HG02884 (cell line): ENCODE measurements around the gene EPS8L3.
"Not testable (repeated sequence)": the region's sequence is repeated elsewhere in the genome, so short reads cannot be mapped to it uniquely, and the experiment has no call there.

Source experiments
- ATAC-seq: cut with Tn5 transposase; IDR thresholded peaks from one replicate; pipeline ENCODE4 v1.9.1; 2021; ENCODE audit warnings: mild to moderate bottlenecking, moderate library complexity; ENCODE audit not compliant: unreplicated experiment

Gene EPS8L3

DNA sequence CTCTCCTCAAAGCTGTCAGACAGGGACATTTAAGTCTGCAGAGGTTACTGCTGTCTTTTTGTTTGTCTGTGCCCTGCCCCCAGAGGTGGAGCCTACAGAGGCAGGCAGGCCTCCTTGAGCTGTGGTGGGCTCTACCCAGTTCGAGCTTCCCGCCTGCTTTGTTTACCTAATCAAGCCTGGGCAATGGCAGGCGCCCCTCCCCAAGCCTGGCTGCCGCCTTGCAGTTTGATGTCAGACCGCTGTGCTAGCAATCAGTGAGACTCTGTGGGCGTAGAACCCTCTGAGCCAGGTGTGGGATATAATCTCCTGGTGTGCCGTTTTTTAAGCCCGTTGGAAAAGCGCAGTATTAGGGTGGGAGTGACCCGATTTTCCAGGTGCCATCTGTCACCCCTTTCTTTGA lies 15.4 kb downstream of the EPS8L3 start:
- ATAC-seq = not testable (repeated sequence)

DNA sequence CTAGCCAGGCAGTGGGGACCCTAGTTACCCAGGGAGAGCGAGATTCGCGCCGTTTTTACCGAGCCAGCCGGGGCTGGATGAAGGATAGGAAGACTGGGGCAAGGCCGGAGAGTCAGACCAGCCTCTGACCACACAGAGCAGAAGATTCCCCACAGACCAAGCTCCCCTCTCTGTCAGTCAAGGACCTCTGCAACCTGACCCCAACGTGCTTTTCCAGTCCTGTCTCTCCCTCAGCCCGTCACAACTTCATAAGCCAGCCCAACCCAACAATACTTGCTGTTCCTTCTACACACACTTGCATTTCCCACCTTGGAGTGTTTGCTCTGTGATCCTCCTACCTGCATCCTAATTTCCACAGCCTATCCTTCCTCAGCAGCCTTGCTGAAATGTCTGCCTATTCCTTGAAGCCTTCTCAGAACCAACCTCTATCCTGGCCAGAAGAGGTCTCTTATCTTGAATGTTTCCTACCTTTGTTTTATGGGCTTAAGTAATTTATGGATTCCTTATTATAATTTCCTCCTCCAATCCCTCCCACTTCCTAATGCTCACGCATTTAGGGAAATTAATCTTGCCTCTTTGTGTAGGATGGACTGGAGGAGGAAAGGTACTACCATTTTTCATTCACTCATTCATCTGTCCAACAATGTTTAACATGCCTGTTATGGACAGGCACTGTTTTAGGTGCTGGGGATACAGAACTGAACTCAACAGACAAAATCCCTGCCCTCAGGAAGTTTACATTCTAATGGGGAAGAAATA lies 22.9 kb downstream of the EPS8L3 start, which contains the start of gene GSTM3:
GSTM3 (minus strand) TSS at position 424 of the 759 bp plus-strand sequence. CDS start 751 bp downstream, outside the sequence.
- no peak for ATAC-seq

DNA sequence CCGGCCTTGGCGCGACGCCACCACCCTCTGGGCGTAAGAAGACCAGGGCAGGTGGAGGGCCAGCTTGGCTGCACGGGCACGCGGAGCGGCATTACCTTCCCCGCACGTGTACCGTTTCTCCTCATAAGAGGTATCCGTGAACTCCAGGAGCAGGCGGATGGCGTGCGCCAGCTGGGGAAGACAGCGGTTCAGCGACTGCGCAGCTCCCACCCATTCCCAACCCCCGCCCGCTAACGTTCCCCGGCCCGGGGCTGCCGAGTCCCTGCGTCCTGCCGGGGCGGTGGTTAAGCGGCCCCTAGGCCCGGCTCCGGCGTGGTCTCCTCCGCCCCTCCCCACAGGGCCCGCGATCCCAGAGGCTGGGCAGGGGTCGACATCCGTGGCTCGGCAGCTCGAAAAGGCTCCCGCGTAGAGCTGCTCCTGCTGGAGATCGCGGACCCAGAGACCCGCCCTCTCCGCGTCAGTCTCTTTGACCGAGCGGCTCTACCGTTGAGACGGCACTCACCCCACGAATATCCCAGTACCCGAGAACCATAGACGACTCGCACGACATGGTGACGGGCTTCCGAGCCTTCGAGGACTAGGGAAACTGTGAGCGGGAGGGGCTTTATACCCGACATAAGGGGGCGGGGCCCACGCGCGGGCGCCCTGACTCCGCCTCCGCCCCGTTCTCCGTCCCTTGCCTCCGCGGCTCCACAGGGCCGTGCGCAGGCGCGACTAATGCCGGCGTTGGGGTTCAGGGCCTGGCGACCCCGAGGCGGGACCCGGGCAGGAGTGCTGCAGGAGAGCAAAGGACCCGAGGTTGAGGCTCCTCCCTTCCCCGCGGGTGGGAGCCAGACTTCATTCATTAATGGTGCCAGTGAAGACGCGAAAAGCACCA lies 23.7 kb downstream of the EPS8L3 start:
- peak; percentile 84 for ATAC-seq

DNA sequence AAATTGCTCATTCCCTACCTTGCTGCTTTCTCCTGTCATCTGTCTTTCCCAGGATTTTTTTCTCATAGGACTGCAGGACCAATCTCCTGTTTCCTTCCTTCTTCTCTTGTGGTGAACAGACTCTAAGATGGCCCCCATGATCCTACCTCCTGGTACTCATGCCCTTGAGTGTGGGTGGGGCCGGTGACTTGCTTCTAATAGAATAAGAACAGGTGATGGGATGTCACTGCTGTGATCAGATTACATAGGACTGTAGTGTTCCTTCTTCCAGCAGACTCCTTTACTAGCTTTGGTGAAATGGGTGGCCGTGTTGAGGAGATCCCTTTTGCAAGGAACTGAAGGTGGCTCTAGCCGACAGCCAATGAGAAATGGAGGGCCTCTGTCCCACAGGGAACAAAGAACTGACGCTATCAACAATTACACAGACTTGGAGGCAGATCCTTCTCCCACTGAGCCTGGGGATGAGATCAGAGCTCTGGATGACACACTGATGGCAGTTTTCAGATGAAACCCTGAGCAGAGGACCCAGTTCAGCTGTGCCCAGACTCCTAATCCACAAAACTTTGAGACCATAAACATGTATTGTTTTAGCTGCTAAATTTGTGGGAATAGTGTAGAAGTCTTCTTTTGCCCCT lies 30.4 kb downstream of the EPS8L3 start:
- ATAC-seq = no peak

DNA sequence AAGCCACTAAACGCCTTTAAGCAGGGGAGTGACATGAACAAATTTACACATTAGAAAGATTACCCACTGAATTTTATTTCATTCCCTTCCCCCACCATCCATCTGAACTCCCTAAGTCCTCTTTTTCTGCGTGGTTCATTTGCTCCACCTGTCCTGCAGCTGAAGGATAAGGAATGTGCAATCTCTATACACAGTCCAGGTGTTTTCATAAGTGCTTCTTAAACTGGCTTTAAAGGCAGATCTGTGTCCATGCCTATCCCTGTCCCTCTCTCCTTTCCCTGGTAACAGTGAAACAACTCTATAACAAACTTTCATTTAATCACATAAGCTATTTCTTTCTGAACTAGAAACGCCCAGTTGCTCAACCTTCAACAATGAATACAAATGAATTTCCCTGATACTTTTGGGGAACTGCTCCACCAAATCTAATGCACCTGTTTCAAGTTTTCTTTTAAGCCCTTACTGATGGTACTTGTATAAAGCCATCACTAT lies 31.3 kb downstream of the EPS8L3 start:
- no peak for ATAC-seq

DNA sequence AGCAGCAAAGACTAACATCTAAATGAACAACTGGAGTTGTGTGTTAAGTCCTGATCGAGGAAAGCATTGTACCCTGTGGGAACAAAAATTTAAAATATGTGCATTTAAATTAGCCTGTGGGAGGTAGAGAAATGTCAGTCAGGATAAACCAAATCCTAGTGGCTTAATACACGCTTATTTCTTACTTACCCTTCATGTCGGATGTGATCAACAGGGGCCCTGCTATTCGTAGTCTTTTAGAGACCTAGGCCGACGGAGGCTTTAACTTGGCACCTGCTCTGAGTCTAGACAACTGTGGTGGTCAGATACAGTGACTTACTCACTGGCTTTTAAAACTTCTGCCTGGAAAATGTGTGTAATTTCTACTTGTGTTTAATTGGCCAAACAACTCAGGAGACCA lies 33.1 kb downstream of the EPS8L3 start:
- ATAC-seq = no peak

DNA sequence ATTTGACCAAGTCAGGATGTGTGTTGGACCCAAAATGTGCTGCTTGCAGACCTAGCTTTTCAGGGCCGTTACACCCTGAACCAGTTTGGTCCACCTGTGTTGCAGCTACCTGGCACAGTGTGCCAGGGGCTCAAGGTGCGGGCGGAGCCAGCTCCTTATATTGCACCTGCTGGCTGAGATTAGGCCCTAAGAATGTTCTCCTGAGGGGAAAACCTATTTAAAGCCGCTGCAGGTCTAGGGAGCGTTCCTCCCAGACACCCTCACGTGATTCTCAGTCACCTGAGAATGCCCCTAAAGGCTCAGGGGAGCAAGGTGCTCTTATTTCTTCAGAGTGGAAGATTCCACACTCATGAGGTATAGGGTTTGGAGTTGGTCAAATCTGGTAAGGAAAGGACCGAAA lies 34.9 kb downstream of the EPS8L3 start:
- no peak for ATAC-seq

DNA sequence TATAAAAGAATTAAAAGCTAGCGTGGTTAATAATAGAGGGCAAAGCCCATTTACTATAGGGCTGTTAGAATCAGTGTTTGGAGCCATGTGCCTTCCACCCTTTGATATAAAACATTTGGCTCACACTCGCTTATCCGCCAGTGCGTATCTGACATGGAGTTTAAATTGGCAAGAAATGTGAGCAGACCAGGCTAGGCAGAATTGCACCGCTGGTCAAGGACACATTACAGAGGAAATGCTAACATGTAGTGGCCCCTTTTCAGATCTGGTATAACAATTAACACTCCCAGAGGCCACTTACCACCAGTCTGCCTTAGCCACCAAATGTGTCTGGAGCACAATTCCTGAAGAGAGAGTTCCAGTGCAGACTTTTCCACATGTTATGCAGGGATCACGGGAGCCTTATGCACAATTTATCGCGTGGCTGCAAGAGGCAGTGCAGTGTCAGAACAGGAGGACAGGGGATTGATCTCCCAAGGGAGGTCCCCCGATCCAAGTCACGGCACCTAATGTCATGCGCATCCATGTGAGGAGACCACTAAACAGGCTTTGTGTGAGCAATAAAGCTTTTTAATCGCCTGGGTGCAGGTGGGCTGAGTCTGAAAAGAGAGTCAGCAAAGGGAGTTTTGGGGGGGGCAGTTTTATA lies 36.9 kb downstream of the EPS8L3 start:
- ATAC-seq = no peak

DNA sequence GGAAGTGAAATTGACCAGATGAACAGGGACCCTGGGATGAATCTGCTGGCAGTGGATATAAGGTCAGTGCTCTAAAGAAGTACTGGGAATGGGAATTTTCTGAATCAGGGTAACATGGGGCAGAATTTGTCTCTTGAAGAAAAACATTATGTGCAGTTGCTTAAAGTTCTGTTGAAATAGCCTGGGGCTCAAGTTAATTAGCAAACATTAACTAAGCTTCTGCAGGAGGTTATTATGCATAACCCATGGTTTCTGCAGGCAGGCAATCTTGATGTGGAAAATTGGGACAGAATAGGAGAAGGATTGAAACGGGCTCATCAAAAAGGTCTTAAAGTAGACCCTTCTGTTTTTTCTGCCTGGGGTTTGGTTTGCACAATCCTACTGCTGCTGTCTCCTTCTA lies 37.7 kb downstream of the EPS8L3 start:
- ATAC-seq = no peak

DNA sequence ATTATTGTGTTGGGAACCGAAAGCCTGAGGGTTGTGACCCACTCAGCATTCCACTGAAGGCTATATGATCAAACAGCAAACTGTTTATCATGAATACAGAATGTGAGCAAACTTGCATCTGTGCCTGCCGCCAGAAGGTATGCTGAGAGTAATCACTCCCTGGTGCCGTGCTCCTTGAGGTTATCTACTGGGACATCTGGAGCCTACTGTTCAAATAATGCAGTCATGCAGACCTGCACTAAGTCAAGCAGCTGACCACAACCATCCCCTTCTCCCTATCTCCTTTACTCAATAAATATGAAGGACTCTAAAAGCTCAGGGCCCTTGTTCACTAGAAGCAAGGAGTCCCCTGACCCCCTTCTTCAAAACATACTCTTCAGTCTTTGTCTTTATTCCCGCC lies 38.2 kb downstream of the EPS8L3 start:
- ATAC-seq = no peak

DNA sequence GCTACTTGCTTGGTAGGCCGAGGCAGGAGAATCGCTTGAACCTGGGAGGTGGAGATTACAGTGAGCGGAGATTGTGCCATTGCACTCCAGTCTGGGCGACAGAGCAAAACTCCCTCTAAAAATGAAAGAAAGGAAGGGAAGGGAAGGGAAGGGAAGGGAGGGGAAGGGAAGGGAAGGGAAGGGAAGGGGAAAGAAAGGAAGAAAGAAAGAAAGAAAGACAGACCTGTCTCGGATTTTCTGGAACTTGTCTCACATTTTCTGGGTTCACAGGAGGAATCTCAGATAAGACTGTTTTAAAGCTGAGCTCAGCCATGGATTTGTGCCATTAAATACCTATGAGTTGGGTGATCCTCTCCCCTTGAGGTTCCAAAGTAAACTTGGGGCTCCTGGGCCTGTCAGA lies 38.8 kb downstream of the EPS8L3 start:
- ATAC-seq = no peak

DNA sequence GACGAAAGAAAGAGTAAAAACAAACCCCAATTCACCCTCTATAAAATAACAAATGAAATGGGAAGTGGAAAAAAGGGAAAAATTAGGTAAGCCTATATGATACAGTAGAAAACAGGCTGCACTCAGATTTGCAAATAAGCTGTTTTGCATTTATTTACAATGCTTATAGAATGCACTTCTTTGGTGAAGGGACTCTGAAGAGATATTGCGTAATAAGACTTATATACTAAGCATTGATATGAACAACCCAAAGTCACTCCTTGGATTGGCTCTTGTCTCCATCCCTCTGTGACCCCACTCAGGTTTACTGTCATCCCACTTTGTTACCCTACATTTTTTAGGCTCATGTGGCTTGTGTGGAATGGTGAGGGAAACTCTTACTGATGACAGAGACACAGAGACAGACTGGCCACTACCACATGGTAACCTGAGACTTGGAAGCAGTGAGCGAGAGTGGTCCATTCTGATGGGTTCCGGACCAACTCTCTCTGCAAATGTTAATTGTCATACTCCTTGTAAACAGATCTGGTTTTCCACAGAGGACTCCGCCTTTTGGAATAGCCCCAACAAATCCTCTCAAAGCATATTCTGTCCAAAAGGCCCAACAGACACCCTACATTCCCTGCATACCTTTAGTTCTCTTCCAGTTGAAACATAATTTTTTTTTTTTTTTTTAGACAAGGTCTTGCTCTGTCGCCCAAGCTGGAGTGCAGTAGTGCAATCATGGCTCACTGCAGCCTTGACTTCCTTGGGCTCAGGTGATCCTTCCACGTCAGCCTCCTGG lies 40.6 kb downstream of the EPS8L3 start:
- no peak for ATAC-seq

DNA sequence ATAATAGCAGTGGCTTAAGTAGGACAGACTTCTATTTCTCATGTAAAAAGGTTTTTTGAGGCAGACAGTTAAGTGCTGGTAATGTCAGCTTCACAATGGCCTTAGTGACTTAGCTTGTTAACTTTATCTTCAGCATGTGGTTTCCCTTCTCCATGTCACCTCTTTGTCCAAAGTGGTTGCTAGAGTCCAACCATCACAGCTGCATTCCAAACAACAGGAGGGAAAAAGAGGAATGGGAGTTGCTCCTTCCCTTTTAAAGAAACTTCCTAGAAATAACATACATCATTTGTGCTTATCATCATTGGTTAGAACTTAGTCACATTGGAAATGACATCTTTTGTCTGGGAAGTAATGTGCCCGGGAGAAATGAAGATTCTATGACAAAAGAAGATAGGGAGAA lies 41.8 kb downstream of the EPS8L3 start:
- no peak for ATAC-seq

DNA sequence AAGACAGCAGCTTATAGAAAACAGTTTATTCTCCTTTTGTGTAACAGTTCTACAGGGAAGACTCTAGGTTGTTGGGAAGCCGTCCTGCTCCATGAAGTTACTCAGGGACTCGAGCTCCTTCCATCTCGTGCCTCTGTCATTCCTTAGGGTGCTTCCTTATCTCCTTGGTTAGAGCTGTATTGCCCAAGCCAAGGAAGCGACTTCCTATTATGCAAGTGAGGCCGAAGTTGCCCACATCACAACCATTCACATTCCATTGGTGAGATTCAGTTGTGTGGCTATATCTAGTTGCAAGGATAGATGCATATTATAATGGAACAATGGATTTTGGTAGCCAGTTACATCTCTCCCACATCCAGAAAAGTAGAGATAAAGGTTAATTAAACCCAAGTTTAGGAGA lies 42.7 kb downstream of the EPS8L3 start:
- no peak for ATAC-seq

DNA sequence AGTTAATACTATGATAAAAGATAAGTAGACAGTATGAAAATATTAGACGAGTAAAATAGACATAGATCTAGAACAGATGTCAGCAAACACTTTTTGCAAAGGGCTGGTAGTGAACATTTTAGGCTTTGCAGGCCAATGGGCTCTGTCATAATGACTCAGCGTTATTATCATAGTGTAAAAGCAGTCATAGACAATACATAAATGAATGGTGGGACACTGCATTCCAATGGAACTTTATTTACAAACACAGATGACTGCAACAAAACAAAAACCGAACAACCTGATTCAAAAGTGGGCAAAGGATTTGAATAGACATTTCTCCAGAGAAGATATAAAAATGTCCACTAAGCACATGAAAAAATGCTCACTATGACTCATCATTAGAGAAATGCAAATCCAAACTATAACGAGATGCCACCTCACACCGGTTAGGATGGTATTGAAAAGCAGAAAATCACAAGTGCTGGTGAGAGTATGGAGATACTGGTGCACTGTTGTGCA lies 44.3 kb downstream of the EPS8L3 start:
- no peak for ATAC-seq

DNA sequence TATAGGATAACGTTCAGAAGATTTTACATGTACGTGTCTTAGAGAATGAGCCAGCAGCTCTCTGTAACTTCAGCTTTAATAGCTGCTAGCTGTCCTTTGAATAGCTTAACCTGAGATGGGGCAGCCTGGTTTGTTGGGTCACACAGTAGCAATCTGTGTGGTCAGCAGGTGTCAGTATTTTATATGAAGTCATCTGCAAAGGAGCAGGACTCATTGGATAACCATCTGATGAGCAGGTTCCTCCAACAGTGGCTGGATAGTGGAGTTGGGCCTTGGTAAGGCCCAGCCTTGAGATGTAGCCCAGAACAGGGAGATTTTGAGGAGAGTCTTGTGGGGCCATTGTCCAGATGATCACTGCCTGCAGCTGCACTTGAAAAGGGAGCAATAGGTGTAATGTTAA lies 45.2 kb downstream of the EPS8L3 start:
- no peak for ATAC-seq

DNA sequence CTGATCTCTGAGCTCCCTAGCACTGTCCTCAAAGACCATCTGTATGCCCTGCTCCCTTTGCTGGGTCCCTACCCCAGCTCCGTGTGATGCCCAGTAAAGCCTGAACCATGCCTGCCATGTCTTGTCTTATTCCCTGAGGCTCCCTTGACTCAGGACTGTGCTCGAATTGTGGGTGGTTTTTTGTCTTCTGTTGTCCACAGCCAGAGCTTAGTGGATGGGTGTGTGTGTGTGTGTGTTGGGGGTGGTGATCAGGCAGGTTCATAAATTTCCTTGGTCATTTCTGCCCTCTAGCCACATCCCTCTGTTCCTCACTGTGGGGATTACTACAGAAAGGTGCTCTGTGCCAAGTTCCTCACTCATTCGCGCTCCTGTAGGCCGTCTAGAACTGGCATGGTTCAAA lies 46.0 kb downstream of the EPS8L3 start:
- no peak for ATAC-seq

DNA sequence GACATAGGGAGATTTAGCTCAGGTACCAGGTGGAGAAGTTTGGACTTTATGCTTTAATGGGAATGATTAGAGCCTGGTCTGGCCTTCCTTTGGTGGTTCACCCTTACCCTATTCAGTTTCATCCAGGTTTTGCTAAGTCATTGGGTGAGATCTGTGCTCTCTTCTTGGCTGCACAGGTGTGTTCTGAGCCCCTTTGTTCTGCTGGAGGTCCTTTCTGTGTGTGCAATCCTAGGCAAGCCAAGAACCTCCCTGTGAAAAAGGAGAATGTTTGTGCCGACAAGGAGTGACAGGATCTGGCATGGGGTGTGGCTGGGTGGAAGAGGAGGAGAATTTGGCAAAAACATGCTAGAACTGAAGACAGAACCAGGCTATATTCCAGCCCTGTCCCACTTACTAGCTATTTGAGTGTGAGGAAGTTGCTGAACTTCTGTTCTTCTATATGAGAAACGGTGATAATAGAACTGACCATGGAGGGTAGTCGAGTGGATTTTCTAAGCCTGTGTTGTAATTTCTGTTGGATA lies 47.1 kb downstream of the EPS8L3 start:
- no peak for ATAC-seq

DNA sequence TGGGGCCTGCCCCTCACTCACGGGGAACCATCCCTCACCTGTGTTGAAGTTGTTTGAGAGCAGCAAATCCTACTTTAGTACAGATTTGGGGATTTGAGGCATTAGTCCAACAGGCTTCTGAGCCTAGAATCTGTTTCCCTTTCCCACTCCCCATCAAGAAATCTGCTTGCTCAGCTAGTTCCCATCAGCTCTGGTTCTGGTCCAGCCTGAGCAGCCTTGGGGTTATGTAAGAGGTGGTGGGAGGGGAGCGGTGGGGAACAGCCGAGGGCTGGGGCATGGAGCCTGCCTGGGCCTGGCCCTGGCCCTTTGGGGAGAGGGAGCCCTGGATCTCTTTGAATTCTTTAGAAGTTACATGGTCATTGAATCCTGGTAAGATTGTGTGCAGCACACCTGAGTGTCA lies 47.6 kb downstream of the EPS8L3 start:
- no peak for ATAC-seq
